Activated CD4-positive, alpha-beta T cell treated with anti-CD3 and anti-CD28 coated beads for 36 hours (primary cell): ENCODE measurements around the gene PCNT. TPM values are rescaled to one million over a fixed set of nuclear protein-coding genes. Genes with fewer than 3 reads are reported as not detected.

Experiments
- ATAC-seq: fragments of 200-7000 bp; cut with Tn5 transposase; one replicate; pipeline ENCODE4 v1.10.0; 2021; ENCODE audit warnings: mild to moderate bottlenecking, moderate library complexity
- CTCF ChIA-PET: fragments of 350-600 bp; sonication (Branson Sonifier 250); formaldehyde crosslinking; loops from one replicate; lab custom pipeline; 2021; ENCODE audit warnings: antibody characterized with exemption; lab: Charles Lee
- POLR2A ChIA-PET: fragments of 350-600 bp; sonication (Branson Sonifier 250); formaldehyde crosslinking; loops from one replicate; lab custom pipeline; 2021; ENCODE audit warnings: antibody characterized with exemption, inconsistent platforms; lab: Charles Lee
- DNase-seq: peaks from one replicate; pipeline ENCODE4 v3.0.0-alpha.2; 2020
- H3K27ac Mint-ChIP-seq: one replicate; pipeline ENCODE4 v1.8.0; 2021; ENCODE audit warnings: mixed read lengths
- H3K27me3 Mint-ChIP-seq: one replicate; pipeline ENCODE4 v1.8.0; 2021; ENCODE audit warnings: mixed read lengths
- H3K36me3 Mint-ChIP-seq: one replicate; pipeline ENCODE4 v1.8.0; 2021; ENCODE audit warnings: low read depth, mixed read lengths
- H3K4me1 Mint-ChIP-seq: one replicate; pipeline ENCODE4 v1.8.0; 2021; ENCODE audit warnings: mixed read lengths
- H3K4me3 Mint-ChIP-seq: one replicate; pipeline ENCODE4 v1.8.0; 2021; ENCODE audit warnings: mild to moderate bottlenecking, moderate library complexity, mixed read lengths
- H3K9me3 Mint-ChIP-seq: one replicate; pipeline ENCODE4 v1.8.0; 2021; ENCODE audit warnings: low read depth, mixed read lengths
- intact Hi-C, 2 experiments: fragments of 100-400 bp; cut with DNase I in 1 of 2; cut with micrococcal nuclease in 1 of 2; formaldehyde crosslinking; loops; one replicate each; pipeline versions ENCODE4 v1.14.2 to v1.15.1; 2022 to 2024; cut with DNase I, micrococcal nuclease
- total RNA-seq, 2 experiments: library from RNA; stranded (reverse); gene quantifications; one replicate each; pipeline ENCODE4 v1.2.3, GENCODE V29; 2021

PCNT gene
- total RNA-seq, 2 experiments from 2014 or later: 46.5 to 47.7 TPM

- Mint-ChIP-seq H3K27me3 (no peaks in the 10 kb centered on the region), H3K4me3 (no peak overlapping the region), H3K4me1 (no peaks in the 10 kb centered on the region), H3K9me3 (no peaks in the 10 kb centered on the region), H3K36me3 (peaks cover 54% of the 10 kb centered on the region), H3K27ac (no peak overlapping the region)
- intact Hi-C loops: no loop called here
- POLR2A ChIA-PET: no interaction called here
- DNase-seq (no peak), ATAC-seq (no peak)
- CTCF ChIA-PET: no interaction called here
Observed at GRCh38 chr21:46336603-46337002, 12.6 kb downstream of the PCNT start.

GRCh38 chr21:46340998-46341397 is 17.0 kb downstream of the PCNT start:
- CTCF ChIA-PET: no interaction called here
- intact Hi-C loops: no loop called here

GRCh38 chr21:46344219-46344915 is 20.4 kb downstream of the PCNT start:
- Mint-ChIP-seq H3K9me3 (no peaks in the 10 kb centered on the region), H3K27ac (no peak overlapping the region), H3K4me3 (no peak overlapping the region), H3K36me3 (peaks cover 34% of the 10 kb centered on the region), H3K27me3 (no peaks in the 10 kb centered on the region), H3K4me1 (peaks cover 2% of the 10 kb centered on the region)
- intact Hi-C loops: no loop called here
- ChIA-PET POLR2A (no interaction called here), CTCF (no interaction called here)
- ATAC-seq: no peak
- no peak for DNase-seq

More at GRCh38 chr21:46340998-46341397, 17.0 kb downstream of the PCNT start:
- no peak overlapping the region for H3K4me3 Mint-ChIP-seq
- POLR2A ChIA-PET: no interaction called here
- H3K4me1 Mint-ChIP-seq: peaks cover 2% of the 10 kb centered on the region
- DNase-seq: no peak
- no peak for ATAC-seq
- H3K27ac Mint-ChIP-seq: no peak overlapping the region
- peaks cover 44% of the 10 kb centered on the region for H3K36me3 Mint-ChIP-seq
- H3K27me3 Mint-ChIP-seq: no peaks in the 10 kb centered on the region
- no peaks in the 10 kb centered on the region for H3K9me3 Mint-ChIP-seq

- CTCF ChIA-PET: no interaction called here
- Mint-ChIP-seq H3K4me1 (peaks cover 2% of the 10 kb centered on the region), H3K27ac (no peak overlapping the region), H3K27me3 (no peaks in the 10 kb centered on the region), H3K9me3 (no peaks in the 10 kb centered on the region), H3K36me3 (peaks cover 34% of the 10 kb centered on the region), H3K4me3 (no peak overlapping the region)
- POLR2A ChIA-PET: no interaction called here
- DNase-seq (no peak), ATAC-seq (no peak)
- intact Hi-C loops: no loop called here
Observed at GRCh38 chr21:46345861-46346260, 21.9 kb downstream of the PCNT start.

GRCh38 chr21:46346296-46347202 is 22.6 kb downstream of the PCNT start:
- POLR2A ChIA-PET: no interaction called here

GRCh38 chr21:46347203-46347550 is 23.2 kb downstream of the PCNT start:
- peaks cover 38% of the 10 kb centered on the region for H3K36me3 Mint-ChIP-seq
- DNase-seq (no peak), ATAC-seq (no peak)
- H3K27ac Mint-ChIP-seq: no peak overlapping the region
- no peaks in the 10 kb centered on the region for H3K27me3 Mint-ChIP-seq
- no peaks in the 10 kb centered on the region for H3K9me3 Mint-ChIP-seq
- intact Hi-C loops: no loop called here
- H3K4me1 Mint-ChIP-seq: peaks cover 2% of the 10 kb centered on the region
- CTCF ChIA-PET: no interaction called here
- POLR2A ChIA-PET: no interaction called here
- H3K4me3 Mint-ChIP-seq: no peak overlapping the region

More at GRCh38 chr21:46346296-46347202, 22.6 kb downstream of the PCNT start:
- no peaks in the 10 kb centered on the region for H3K27me3 Mint-ChIP-seq
- CTCF ChIA-PET: no interaction called here
- H3K27ac Mint-ChIP-seq: no peak overlapping the region
- intact Hi-C loops: no loop called here
- H3K9me3 Mint-ChIP-seq: no peaks in the 10 kb centered on the region
- DNase-seq: no peak
- ATAC-seq: no peak
- H3K4me1 Mint-ChIP-seq: peaks cover 2% of the 10 kb centered on the region
- no peak overlapping the region for H3K4me3 Mint-ChIP-seq
- H3K36me3 Mint-ChIP-seq: peaks cover 38% of the 10 kb centered on the region

GRCh38 chr21:46347791-46348381 is 23.9 kb downstream of the PCNT start:
- H3K4me1 Mint-ChIP-seq: peaks cover 2% of the 10 kb centered on the region
- no peaks in the 10 kb centered on the region for H3K27me3 Mint-ChIP-seq
- no peak overlapping the region for H3K27ac Mint-ChIP-seq
- ChIA-PET CTCF (no interaction called here), POLR2A (no interaction called here)
- H3K9me3 Mint-ChIP-seq: no peaks in the 10 kb centered on the region
- ATAC-seq (no peak), DNase-seq (no peak)
- intact Hi-C loops: no loop called here
- H3K36me3 Mint-ChIP-seq: peaks cover 36% of the 10 kb centered on the region
- no peak overlapping the region for H3K4me3 Mint-ChIP-seq

- intact Hi-C loops: no loop called here
- Mint-ChIP-seq H3K4me1 (no peaks in the 10 kb centered on the region), H3K27ac (no peak overlapping the region), H3K9me3 (no peaks in the 10 kb centered on the region), H3K36me3 (peaks cover 45% of the 10 kb centered on the region), H3K4me3 (no peak overlapping the region), H3K27me3 (no peaks in the 10 kb centered on the region)
- no peak for DNase-seq
- ATAC-seq: no peak
- ChIA-PET CTCF (no interaction called here), POLR2A (no interaction called here)
Observed at GRCh38 chr21:46349134-46349760, 25.3 kb downstream of the PCNT start.

- Mint-ChIP-seq H3K9me3 (no peaks in the 10 kb centered on the region), H3K4me3 (no peak overlapping the region), H3K27ac (no peak overlapping the region), H3K36me3 (peaks cover 50% of the 10 kb centered on the region), H3K4me1 (no peaks in the 10 kb centered on the region), H3K27me3 (no peaks in the 10 kb centered on the region)
- ChIA-PET CTCF (no interaction called here), POLR2A (no interaction called here)
- no peak for ATAC-seq
- no peak for DNase-seq
- intact Hi-C loops: no loop called here
Observed at GRCh38 chr21:46350571-46350970, 26.6 kb downstream of the PCNT start.

- Mint-ChIP-seq H3K9me3 (no peaks in the 10 kb centered on the region), H3K27ac (no peak overlapping the region), H3K27me3 (no peaks in the 10 kb centered on the region), H3K36me3 (peaks cover 46% of the 10 kb centered on the region), H3K4me3 (no peak overlapping the region), H3K4me1 (no peaks in the 10 kb centered on the region)
- DNase-seq (no peak), ATAC-seq (no peak)
- POLR2A ChIA-PET: no interaction called here
- CTCF ChIA-PET: interaction anchor here (0.8 kb wide), 1 partner anchor 75 kb away, joined by 3 read pairs; no protein-coding TSS in a partner anchor
- intact Hi-C loops: no loop called here
Observed at GRCh38 chr21:46350981-46351380, 27.0 kb downstream of the PCNT start.

GRCh38 chr21:46351476-46352163 is 27.7 kb downstream of the PCNT start:
- peaks cover 45% of the 10 kb centered on the region for H3K36me3 Mint-ChIP-seq
- ATAC-seq: no peak
- POLR2A ChIA-PET: no interaction called here

More at GRCh38 chr21:46351476-46352163, 27.7 kb downstream of the PCNT start:
- Mint-ChIP-seq H3K27ac (no peak overlapping the region), H3K27me3 (no peaks in the 10 kb centered on the region), H3K4me1 (no peaks in the 10 kb centered on the region), H3K9me3 (no peaks in the 10 kb centered on the region), H3K4me3 (no peak overlapping the region)
- CTCF ChIA-PET: interaction anchor here (0.8 kb wide), 1 partner anchor 76 kb away, joined by 3 read pairs; no protein-coding TSS in a partner anchor
- DNase-seq: no peak
- intact Hi-C loops: no loop called here
